A673 (cell line): ENCODE data around the gene SRRM4.

Experiments
- CTCF ChIP-seq: fragments of 300-800, 200-600 bp; sonication (generic); conservative IDR thresholded peaks from 2 replicates; pipeline ENCODE4 v1.5.1; 2017; ENCODE audit warnings: low read depth, mild to moderate bottlenecking, antibody characterized with exemption, low read length, moderate library complexity, mixed read lengths
- EZH2 ChIP-seq: fragments of 200-600 bp; sonication (generic); IDR thresholded peaks from 2 replicates; pipeline ENCODE4 v1.6.1; 2017; ENCODE audit warnings: borderline replicate concordance, low read depth, mild to moderate bottlenecking, mixed read lengths, antibody characterized with exemption, low read length; ENCODE audit not compliant: poor library complexity, severe bottlenecking

- TF ChIP-seq CTCF (no peak), EZH2 (no peak)
Measured at GRCh38 chr12:119024356-119024755, 43.0 kb downstream of the SRRM4 start.
